ENCODE data around the gene RPL11.

- TF ChIP-seq, protein P1, sequence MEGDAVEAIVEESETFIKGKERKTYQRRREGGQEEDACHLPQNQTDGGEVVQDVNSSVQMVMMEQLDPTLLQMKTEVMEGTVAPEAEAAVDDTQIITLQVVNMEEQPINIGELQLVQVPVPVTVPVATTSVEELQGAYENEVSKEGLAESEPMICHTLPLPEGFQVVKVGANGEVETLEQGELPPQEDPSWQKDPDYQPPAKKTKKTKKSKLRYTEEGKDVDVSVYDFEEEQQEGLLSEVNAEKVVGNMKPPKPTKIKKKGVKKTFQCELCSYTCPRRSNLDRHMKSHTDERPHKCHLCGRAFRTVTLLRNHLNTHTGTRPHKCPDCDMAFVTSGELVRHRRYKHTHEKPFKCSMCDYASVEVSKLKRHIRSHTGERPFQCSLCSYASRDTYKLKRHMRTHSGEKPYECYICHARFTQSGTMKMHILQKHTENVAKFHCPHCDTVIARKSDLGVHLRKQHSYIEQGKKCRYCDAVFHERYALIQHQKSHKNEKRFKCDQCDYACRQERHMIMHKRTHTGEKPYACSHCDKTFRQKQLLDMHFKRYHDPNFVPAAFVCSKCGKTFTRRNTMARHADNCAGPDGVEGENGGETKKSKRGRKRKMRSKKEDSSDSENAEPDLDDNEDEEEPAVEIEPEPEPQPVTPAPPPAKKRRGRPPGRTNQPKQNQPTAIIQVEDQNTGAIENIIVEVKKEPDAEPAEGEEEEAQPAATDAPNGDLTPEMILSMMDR (IDR thresholded peaks at IDR 0.05; ENCODE audit: low read depth, low read length) = no peak
- TF ChIP-seq POLR2A (IDR thresholded peaks at IDR 0.05; ENCODE audit: extremely low read depth, insufficient read length) (no peak), MAX (IDR thresholded peaks at IDR 0.05; ENCODE audit: low read depth, low read length) (no peak), MYC (IDR thresholded peaks at IDR 0.05; ENCODE audit: low read depth, low read length) (no peak)
These were observed 9.7 kb downstream of the RPL11 start for GRCh38 chr1:23701310-23701709.

Measured in NB4 (cell line).